HG03558 (cell line): ENCODE data around the gene LCE1B.

Experiments used
- ATAC-seq: cut with Tn5 transposase; IDR thresholded peaks from one replicate; pipeline ENCODE4 v1.9.1; 2021; ENCODE audit warnings: moderate number of reproducible peaks; ENCODE audit not compliant: unreplicated experiment; ENCODE audit errors: extremely low read depth

LCE1B gene

GRCh38 chr1:152811671-152812070 lies at the start of gene LCE1B:
LCE1B (plus strand) TSS chr1:152811971; CDS start chr1:152812447, 476 bp downstream.
- no peak for ATAC-seq

- ATAC-seq = no peak
Measured at GRCh38 chr1:152768847-152769533, 42.8 kb upstream of the LCE1B start.

- ATAC-seq = no peak
Measured at GRCh38 chr1:152770411-152770810, 41.4 kb upstream of the LCE1B start.

GRCh38 chr1:152774875-152775274 lies 36.9 kb upstream of the LCE1B start, which contains the start of gene LCE1F:
LCE1F (plus strand) TSS chr1:152775140; CDS start chr1:152776372, 1,232 bp downstream.
- no peak for ATAC-seq

GRCh38 chr1:152776361-152776760 lies 35.4 kb upstream of the LCE1B start:
- no peak for ATAC-seq

- ATAC-seq = no peak
Measured at GRCh38 chr1:152777510-152778137, 34.1 kb upstream of the LCE1B start.

- ATAC-seq = no peak
Measured at GRCh38 chr1:152783095-152783494, 28.7 kb upstream of the LCE1B start.

- ATAC-seq = no peak
Measured at GRCh38 chr1:152786077-152786476, 25.7 kb upstream of the LCE1B start, which contains the start of gene LCE1E. LCE1E (plus strand) TSS chr1:152786257; CDS start chr1:152787300, 1,043 bp downstream.

GRCh38 chr1:152795686-152796085 lies 16.1 kb upstream of the LCE1B start:
- no peak for ATAC-seq

- no peak for ATAC-seq
Measured at GRCh38 chr1:152796421-152796820, 15.3 kb upstream of the LCE1B start, which contains the start of gene LCE1D. LCE1D (plus strand) TSS chr1:152796721; CDS start chr1:152797795, 1,074 bp downstream.

GRCh38 chr1:152801333-152801732 lies 10.4 kb upstream of the LCE1B start:
- no peak for ATAC-seq

- ATAC-seq = no peak
Measured at GRCh38 chr1:152806576-152806975, 5.2 kb upstream of the LCE1B start, which contains the start of gene LCE1C. LCE1C (minus strand) TSS chr1:152806651; CDS start chr1:152805478, 1,173 bp downstream.

GRCh38 chr1:152811050-152811449 lies 721 bp upstream of the LCE1B start:
- no peak for ATAC-seq

- no peak for ATAC-seq
Measured at GRCh38 chr1:152817309-152817708, 5.5 kb downstream of the LCE1B start.

- no peak for ATAC-seq
Measured at GRCh38 chr1:152823294-152823693, 11.5 kb downstream of the LCE1B start.

- no peak for ATAC-seq
Measured at GRCh38 chr1:152824964-152825363, 13.2 kb downstream of the LCE1B start.

GRCh38 chr1:152827173-152827572 lies 15.4 kb downstream of the LCE1B start, which contains the start of gene LCE1A:
LCE1A (plus strand) TSS chr1:152827473; CDS start chr1:152827473, 0 bp downstream.
- ATAC-seq = no peak

- ATAC-seq = no peak
Measured at GRCh38 chr1:152836870-152837269, 25.1 kb downstream of the LCE1B start.

GRCh38 chr1:152842556-152842955 lies 30.8 kb downstream of the LCE1B start, which contains the start of gene LCE6A:
LCE6A (plus strand) TSS chr1:152842856; CDS start chr1:152843521, 665 bp downstream.
- ATAC-seq = no peak

- no peak for ATAC-seq
Measured at GRCh38 chr1:152855661-152856060, 43.9 kb downstream of the LCE1B start.

- no peak for ATAC-seq
Measured at GRCh38 chr1:152858062-152858461, 46.3 kb downstream of the LCE1B start.
